SK-N-MC (cell line): ENCODE results near the gene SERPINB12.

ENCODE experiments used
- DNase-seq: peaks from one replicate; pipeline ENCODE4 v3.0.0-alpha.2; 2011; ENCODE audit warnings: low read depth, low spot score
- H3K27ac ChIP-seq: fragments of 200-600 bp; sonication (generic); 2 replicates; pipeline ENCODE4 v1.5.1; 2016; ENCODE audit warnings: mixed run types
- H3K36me3 ChIP-seq: fragments of 200-600 bp; sonication (generic); 2 replicates; pipeline ENCODE4 v1.6.1; 2017; ENCODE audit warnings: antibody characterized with exemption, low read length, mixed read lengths; ENCODE audit not compliant: insufficient read depth
- H3K4me3 ChIP-seq: fragments of 200-600 bp; sonication (generic); 2 replicates; pipeline ENCODE4 v1.5.1; 2016
- H3K9ac ChIP-seq: fragments of 200-600 bp; sonication (generic); 2 replicates; pipeline ENCODE4 v1.8.0; 2017; ENCODE audit warnings: mixed run types, mixed read lengths; ENCODE audit not compliant: insufficient read length
- H3K9me3 ChIP-seq: fragments of 200-600 bp; sonication (generic); 2 replicates; pipeline ENCODE4 v1.6.1; 2017; ENCODE audit warnings: low read depth, mild to moderate bottlenecking, antibody characterized with exemption, low read length, moderate library complexity, mixed read lengths
- EZH2 ChIP-seq: fragments of 200-600 bp; sonication (generic); IDR thresholded peaks from one replicate; pipeline ENCODE4 v1.6.1; 2017; ENCODE audit warnings: antibody characterized with exemption
- FOXP2 ChIP-seq: optimal IDR thresholded peaks from 2 replicates; pipeline ENCODE3; 2011; ENCODE audit warnings: mild to moderate bottlenecking, moderate library complexity; ENCODE audit not compliant: insufficient read depth; ENCODE audit errors: extremely low read length, control extremely low read depth
- POLR2AphosphoS5 ChIP-seq: IDR thresholded peaks from 2 replicates; pipeline ENCODE4 v1.6.1; 2012; ENCODE audit warnings: mild to moderate bottlenecking, low read depth, low read length, borderline replicate concordance

Gene SERPINB12, protein sequence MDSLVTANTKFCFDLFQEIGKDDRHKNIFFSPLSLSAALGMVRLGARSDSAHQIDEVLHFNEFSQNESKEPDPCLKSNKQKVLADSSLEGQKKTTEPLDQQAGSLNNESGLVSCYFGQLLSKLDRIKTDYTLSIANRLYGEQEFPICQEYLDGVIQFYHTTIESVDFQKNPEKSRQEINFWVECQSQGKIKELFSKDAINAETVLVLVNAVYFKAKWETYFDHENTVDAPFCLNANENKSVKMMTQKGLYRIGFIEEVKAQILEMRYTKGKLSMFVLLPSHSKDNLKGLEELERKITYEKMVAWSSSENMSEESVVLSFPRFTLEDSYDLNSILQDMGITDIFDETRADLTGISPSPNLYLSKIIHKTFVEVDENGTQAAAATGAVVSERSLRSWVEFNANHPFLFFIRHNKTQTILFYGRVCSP

DNA sequence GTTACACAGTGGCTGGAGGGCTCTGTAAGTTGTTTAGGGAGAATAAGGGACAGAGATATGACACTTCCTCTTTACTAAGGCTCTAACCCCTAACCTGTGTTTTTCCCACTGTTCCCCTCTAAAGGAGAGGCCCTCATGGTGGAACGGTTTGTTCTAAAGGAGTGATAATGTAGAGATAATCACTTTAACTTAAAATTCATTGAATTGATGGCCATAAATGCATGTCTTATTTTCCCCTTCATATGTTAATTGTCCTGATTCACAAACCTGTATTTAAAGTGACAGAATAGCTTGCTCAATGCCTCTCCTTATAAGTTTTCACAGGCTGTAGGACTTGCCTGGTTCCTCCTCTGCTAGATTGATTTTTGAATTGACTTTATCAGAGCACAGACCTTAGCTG, at the start of gene SERPINB12:
Gene SERPINB12, plus strand, starts transcription at position 301 of the 400 bp plus-strand sequence. CDS start 13,791 bp downstream, outside the sequence.
- H3K27ac ChIP-seq: peak within 1 kb of the TSS; percentile 36; the same call in 1 of the 2 replicates
- no peak for DNase-seq
- no peaks in the 10 kb centered on the region for H3K36me3 ChIP-seq
- TF ChIP-seq EZH2 (no peak), FOXP2 (no peak), POLR2AphosphoS5 (no peak)
- H3K4me3 ChIP-seq: no peak within 1 kb of the TSS
- H3K9me3 ChIP-seq: no peaks in the 10 kb centered on the region
- no peak within 1 kb of the TSS for H3K9ac ChIP-seq

DNA sequence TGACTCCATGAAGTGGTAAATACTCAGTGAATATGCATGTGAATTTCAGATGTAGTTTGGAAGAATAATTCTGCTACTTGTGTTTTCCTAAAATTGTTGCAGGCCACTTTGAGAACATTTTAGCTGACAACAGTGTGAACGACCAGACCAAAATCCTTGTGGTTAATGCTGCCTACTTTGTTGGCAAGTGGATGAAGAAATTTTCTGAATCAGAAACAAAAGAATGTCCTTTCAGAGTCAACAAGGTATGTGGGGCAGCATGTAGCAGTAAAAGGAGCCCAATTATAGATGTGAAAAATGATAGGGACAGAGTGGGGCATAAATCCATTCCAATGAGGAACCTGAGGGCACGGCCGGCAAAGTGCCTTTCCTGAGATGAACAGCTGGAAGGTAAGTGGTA, 49.3 kb upstream of the SERPINB12 start:
- no peak overlapping the region for H3K4me3 ChIP-seq
- no peak overlapping the region for H3K9ac ChIP-seq
- no peak for DNase-seq
- H3K9me3 ChIP-seq: no peaks in the 10 kb centered on the region
- no peak overlapping the region for H3K27ac ChIP-seq
- H3K36me3 ChIP-seq: no peaks in the 10 kb centered on the region
- TF ChIP-seq FOXP2 (no peak), POLR2AphosphoS5 (no peak), EZH2 (no peak)

DNA sequence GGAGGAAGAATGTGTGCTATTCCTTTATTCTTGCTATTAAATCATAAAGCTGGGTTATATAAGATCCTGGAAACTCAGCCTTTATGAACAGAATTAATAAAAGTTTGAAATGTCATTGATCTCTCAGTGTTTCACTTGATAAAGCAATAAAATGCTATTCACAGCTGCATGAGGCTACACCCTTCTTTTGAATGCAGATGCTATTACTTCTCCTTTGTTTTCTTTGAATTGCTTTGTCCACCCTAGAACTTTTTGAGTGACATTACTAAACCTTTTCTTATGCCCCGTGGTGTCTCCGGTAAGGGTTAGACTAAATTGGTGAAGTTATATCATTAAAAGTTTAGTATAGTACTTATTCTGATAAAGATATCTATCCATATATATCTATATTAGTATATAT, 46.5 kb upstream of the SERPINB12 start:
- no peaks in the 10 kb centered on the region for H3K9me3 ChIP-seq
- no peak overlapping the region for H3K9ac ChIP-seq
- DNase-seq: no peak
- no peak overlapping the region for H3K27ac ChIP-seq
- H3K36me3 ChIP-seq: no peaks in the 10 kb centered on the region
- no peak overlapping the region for H3K4me3 ChIP-seq
- TF ChIP-seq FOXP2 (no peak), POLR2AphosphoS5 (no peak), EZH2 (no peak)

DNA sequence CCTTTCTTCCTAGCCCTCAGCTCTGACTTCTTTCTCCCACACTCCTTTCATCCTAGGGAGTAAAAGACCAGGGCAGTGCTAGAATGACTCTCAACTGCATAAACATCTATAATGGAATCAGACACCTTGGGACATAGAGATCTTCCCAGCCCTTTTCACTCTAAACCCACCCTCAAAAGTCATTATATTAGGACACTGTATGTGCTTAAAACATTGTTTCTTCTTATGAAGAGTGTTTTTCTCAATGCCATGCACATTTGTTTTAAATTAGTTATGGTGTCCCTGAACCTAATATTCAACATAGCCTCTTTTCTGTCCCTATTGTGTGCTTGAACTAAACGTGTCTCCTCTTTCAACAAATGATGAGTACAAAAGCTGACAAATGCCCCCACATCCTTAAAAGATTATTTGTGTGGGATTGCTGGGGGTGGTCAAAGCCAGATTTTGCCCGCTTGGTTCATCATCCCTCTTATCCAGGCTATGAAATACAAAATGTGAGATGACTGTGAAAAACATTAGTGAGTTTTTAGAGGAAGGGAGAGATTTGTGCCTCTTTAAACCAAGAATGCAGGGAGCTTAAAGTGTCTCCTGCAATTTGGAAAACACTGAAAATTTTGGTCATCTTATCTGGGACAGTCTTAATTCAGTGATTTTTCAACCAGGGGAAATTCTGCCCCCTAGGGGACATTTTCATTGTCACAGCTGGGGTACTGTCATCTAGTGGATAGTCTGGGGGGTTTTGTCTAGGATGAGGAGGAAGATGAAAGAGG, 36.4 kb upstream of the SERPINB12 start:
- Histone ChIP-seq H3K36me3 (no peaks in the 10 kb centered on the region), H3K9ac (no peak overlapping the region), H3K4me3 (no peak overlapping the region), H3K27ac (peak overlapping the region; percentile 63; the same call in 1 of the 2 replicates), H3K9me3 (no peaks in the 10 kb centered on the region)
- TF ChIP-seq EZH2: no peak
- no peak for TF ChIP-seq FOXP2
- no peak for TF ChIP-seq POLR2AphosphoS5
- peak; percentile 52 for DNase-seq

DNA sequence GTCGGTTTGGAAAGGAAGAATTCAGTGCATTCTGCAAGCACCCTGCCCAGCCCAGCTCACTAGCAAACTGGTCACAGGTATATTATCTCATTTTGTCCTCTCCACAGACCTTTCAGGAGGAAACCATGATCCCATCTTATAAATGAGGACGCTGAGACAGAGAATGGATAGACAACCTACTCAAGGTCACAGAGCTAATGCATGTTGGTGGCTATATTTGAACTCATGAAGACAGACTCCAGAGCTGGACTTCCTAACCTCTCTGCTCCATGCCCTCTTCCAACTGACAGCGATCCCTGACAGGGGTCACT, 35.9 kb upstream of the SERPINB12 start:
- H3K9me3 ChIP-seq: no peaks in the 10 kb centered on the region
- no peak for TF ChIP-seq POLR2AphosphoS5
- no peak for TF ChIP-seq EZH2
- H3K27ac ChIP-seq: no peak overlapping the region

DNA sequence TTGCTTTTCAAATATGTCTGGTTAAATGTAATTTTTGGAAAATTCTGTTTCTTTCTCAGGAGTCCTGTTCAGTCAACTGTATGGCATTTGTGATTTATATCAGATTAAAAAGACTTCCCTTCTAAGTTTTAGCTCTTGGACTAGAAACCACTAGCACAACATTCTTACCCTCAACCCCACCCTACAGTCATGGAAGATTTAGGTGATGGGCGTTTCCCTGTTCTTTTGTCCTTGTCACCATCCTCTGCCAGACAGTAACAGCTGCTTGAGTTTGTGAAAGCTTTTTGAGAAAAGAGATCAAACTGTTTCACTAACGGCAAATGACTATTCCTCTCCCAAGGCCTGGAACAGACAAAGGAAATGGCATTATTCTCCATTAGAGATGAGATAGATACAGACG, 33.6 kb upstream of the SERPINB12 start:
- Histone ChIP-seq H3K9me3 (no peaks in the 10 kb centered on the region), H3K27ac (no peak overlapping the region), H3K9ac (no peak overlapping the region), H3K36me3 (no peaks in the 10 kb centered on the region), H3K4me3 (no peak overlapping the region)
- DNase-seq: no peak
- TF ChIP-seq POLR2AphosphoS5: no peak
- TF ChIP-seq FOXP2: no peak
- TF ChIP-seq EZH2: no peak

More for the DNA sequence above, 35.9 kb upstream of the SERPINB12 start:
- no peak overlapping the region for H3K9ac ChIP-seq
- H3K4me3 ChIP-seq: no peak overlapping the region
- H3K36me3 ChIP-seq: no peaks in the 10 kb centered on the region
- DNase-seq: no peak

DNA sequence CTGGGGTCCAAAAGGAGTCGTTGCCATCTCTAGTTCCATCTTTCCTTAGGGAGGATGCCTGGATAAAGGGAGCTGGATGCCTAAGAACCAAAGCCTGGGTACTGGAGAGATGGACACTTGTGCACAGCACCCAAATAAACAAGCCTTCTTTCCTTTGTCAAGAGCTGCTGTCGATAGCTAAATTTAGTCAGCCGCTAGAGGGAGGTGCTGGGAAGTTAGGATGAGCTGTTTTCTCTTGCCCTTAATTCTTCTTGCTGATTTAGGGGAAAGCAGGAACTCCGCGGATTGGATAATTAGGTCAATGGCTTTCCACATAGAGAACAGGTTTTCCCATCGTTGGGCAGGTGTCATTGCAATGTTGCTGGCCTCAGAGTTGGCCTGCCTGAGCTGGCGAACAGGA, 30.9 kb upstream of the SERPINB12 start:
- H3K9ac ChIP-seq: no peak overlapping the region
- H3K9me3 ChIP-seq: no peaks in the 10 kb centered on the region
- H3K4me3 ChIP-seq: no peak overlapping the region
- TF ChIP-seq POLR2AphosphoS5 (no peak), EZH2 (no peak), FOXP2 (no peak)
- no peak overlapping the region for H3K27ac ChIP-seq
- DNase-seq: no peak
- H3K36me3 ChIP-seq: no peaks in the 10 kb centered on the region

DNA sequence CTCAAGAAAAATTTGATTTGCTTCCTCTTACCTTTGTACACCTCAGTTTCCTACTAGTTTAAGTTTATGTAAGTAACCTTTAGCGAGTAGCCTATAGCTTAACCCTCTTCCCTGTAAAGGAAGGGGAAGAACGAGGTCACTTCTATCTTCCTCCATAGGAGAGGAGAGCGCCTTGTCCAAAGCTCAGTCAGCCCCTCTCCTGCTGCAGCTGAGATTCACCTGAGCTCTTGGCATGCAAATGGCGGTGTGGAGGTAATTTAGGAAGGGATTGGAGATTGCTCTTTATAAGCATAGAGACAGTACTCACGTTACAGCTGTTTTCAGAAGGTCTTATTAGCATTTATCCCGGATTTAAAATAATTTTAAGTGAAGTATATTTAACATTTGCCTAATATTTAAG, 27.8 kb upstream of the SERPINB12 start:
- Histone ChIP-seq H3K9me3 (no peaks in the 10 kb centered on the region), H3K4me3 (no peak overlapping the region), H3K9ac (no peak overlapping the region), H3K36me3 (no peaks in the 10 kb centered on the region), H3K27ac (no peak overlapping the region)
- TF ChIP-seq EZH2 (no peak), FOXP2 (no peak), POLR2AphosphoS5 (no peak)
- DNase-seq: no peak
